Thyroid gland (tissue), 4 donors: ENCODE results near the gene KAZN.

Source experiments
- CTCF ChIP-seq, 6 experiments: fragments of 200-600 bp in 3 of 6; fragments of 450-650 bp in 3 of 6; sonication (generic) in 3 of 6; IDR thresholded peaks; one replicate each; pipeline ENCODE4 v1.5.1; 2016 to 2019; ENCODE audit warnings: antibody characterized with exemption in 6 of 6, mild to moderate bottlenecking in 2 of 6, inconsistent platforms in 1 of 6, moderate library complexity in 1 of 6
- POLR2A ChIP-seq, 2 donors: fragments of 450-650 bp; IDR thresholded peaks; one replicate each; pipeline ENCODE4 v1.6.1; 2017; ENCODE audit warnings: antibody characterized with exemption in 2 of 2, mild to moderate bottlenecking in 2 of 2, moderate library complexity in 1 of 2

DNA sequence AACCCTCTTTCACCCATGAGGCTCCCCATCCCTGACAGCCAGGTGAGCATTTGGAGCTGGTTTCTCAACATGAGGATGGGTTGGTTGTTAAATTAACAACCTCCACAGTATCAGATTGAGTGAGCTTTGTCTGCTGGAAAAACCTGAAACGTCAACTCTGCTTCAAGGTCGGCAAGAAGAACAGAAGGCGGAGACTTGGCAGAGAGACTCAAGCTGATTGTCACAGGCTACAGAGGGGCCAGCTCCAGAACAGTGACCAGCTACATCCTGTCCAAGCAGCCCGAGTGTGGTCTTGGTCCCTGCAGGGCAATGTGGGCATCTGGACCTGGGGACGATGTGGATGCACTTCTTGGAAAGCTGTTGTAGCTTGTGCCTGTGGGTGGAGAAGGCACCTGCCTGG is 518.5 kb downstream of the KAZN start:
- TF ChIP-seq CTCF (IDR thresholded peaks at IDR 0.05) (no peak), POLR2A (IDR thresholded peaks at IDR 0.05) (no peak)
